Body of pancreas (tissue), 4 donors: ENCODE data around the gene RPN2. TPM values are rescaled to one million over a fixed set of nuclear protein-coding genes. Genes with fewer than 3 reads are reported as not detected.

Source experiments
- ATAC-seq: fragments of 150-250 bp; one replicate; pipeline ENCODE4 v1.9.1; 2016
- DNase-seq, 4 donors: peaks; one replicate each; pipeline ENCODE4 v3.0.0-alpha.2; 2019
- H3K27ac ChIP-seq, 4 donors: fragments of 200-600 bp; sonication (generic); 1 replicate in 3 of 4; 2 replicates in 1 of 4; pipeline versions ENCODE4 v1.5.1 to v1.6.1; 2016 to 2019; ENCODE audit warnings: mild to moderate bottlenecking in 1 of 4, mixed read lengths in 1 of 4, moderate library complexity in 1 of 4
- H3K27me3 ChIP-seq, 2 donors: fragments of 200-600 bp; sonication (generic); one replicate each; pipeline ENCODE4 v1.6.0; 2016; ENCODE audit warnings: mild to moderate bottlenecking in 1 of 2
- H3K36me3 ChIP-seq, 2 donors: fragments of 200-600 bp; sonication (generic); replicated peaks in 1 of 2; 2 replicates each; pipeline ENCODE4 v1.5.1; 2016; ENCODE audit warnings: low read depth in 2 of 2; ENCODE audit not compliant: insufficient read depth in 1 of 2
- H3K4me1 ChIP-seq: fragments of 200-600 bp; sonication (generic); one replicate; pipeline ENCODE4 v1.6.0; 2016
- H3K4me3 ChIP-seq, 2 donors: fragments of 200-600 bp; sonication (generic); 1 replicate in 1 of 2; 2 replicates in 1 of 2; pipeline ENCODE4 v1.5.1; 2016 to 2019
- H3K9me3 ChIP-seq, 3 donors: fragments of 200-600 bp; sonication (generic); 1 replicate in 2 of 3; 2 replicates in 1 of 3; pipeline ENCODE4 v1.5.1; 2016
- CTCF ChIP-seq, 7 experiments: fragments of 450-650 bp in 4 of 7; fragments of 200-600 bp in 3 of 7; sonication (generic) in 3 of 7; IDR thresholded peaks; one replicate each; pipeline ENCODE4 v1.5.1; 2016 to 2019; ENCODE audit warnings: antibody characterized with exemption in 7 of 7
- POLR2A ChIP-seq, 3 donors: fragments of 450-650 bp; IDR thresholded peaks; one replicate each; pipeline ENCODE4 v1.6.1; 2016; ENCODE audit warnings: antibody characterized with exemption in 3 of 3, mild to moderate bottlenecking in 2 of 3
- WGBS, 2 donors: methylation state at CpG; one replicate each; pipeline ENCODE4 v1.1.5; 2017; 5-methylcytosine and 5-hydroxymethylcytosine counted together
- intact Hi-C: fragments of 100-400 bp; cut with DNase I; formaldehyde crosslinking; loops from one replicate; pipeline ENCODE4 v1.15.1; 2023
- total RNA-seq, 2 donors: library from RNA; depleted of rRNA; stranded (reverse); fragments of >200 nt; gene quantifications; one replicate each; pipeline ENCODE4 v1.1.0, GENCODE V29; 2016

RPN2 gene
- total RNA-seq, 2 donors from 2014 or later, result 70.0 to 111 TPM

- TF ChIP-seq CTCF (IDR thresholded peaks at IDR 0.05) (no peak), POLR2A (IDR thresholded peaks at IDR 0.05) (no peak)
- Histone ChIP-seq H3K27ac (no peak overlapping the region), H3K4me3 (no peak overlapping the region), H3K36me3 (peaks cover 0 to 5% of the 10 kb centered on the region in 2 donors), H3K4me1 (peaks cover 61% of the 10 kb centered on the region), H3K9me3 (no peaks in the 10 kb centered on the region), H3K27me3 (no peaks in the 10 kb centered on the region)
- intact Hi-C loops, result no loop called here
- ATAC-seq (no peak), DNase-seq (no peak)
- WGBS, 2 donors, result 49 to 51% methylated on average over 9 of the region's 9 CpGs
These were observed 11.4 kb downstream of the RPN2 start for GRCh38 chr20:37190354-37191112.

GRCh38 chr20:37192137-37192854, 13.2 kb downstream of the RPN2 start:
- peak overlapping the region in 3 of 4 donors; percentile 22 to 40 (median 28) for H3K27ac ChIP-seq
- intact Hi-C loops, result no loop called here
- H3K4me1 ChIP-seq, result peaks cover 66% of the 10 kb centered on the region
- H3K36me3 ChIP-seq, result no peaks in the 10 kb centered on the region
- H3K9me3 ChIP-seq, result no peaks in the 10 kb centered on the region
- WGBS, 2 donors, result 16 to 24% methylated on average over 4 to 5 of the region's 5 CpGs
- no peaks in the 10 kb centered on the region for H3K27me3 ChIP-seq
- DNase-seq (peak; percentile 94 to 97 (median 94)), ATAC-seq (peak; percentile 97)
- H3K4me3 ChIP-seq, result no peak overlapping the region
- TF ChIP-seq CTCF (IDR thresholded peaks at IDR 0.05) (peak; percentile 83 to 95 (median 93)), POLR2A (IDR thresholded peaks at IDR 0.05) (no peak)

GRCh38 chr20:37193226-37193625, 14.1 kb downstream of the RPN2 start:
- TF ChIP-seq POLR2A (IDR thresholded peaks at IDR 0.05) (no peak), CTCF (IDR thresholded peaks at IDR 0.05) (no peak)
- 83 to 85% methylated on average over 3 of the region's 3 CpGs for WGBS, 2 donors
- no peaks in the 10 kb centered on the region for H3K36me3 ChIP-seq
- H3K27ac ChIP-seq, result peak overlapping the region in 1 of 4 donors; percentile 22
- H3K27me3 ChIP-seq, result no peaks in the 10 kb centered on the region
- intact Hi-C loops, result no loop called here
- DNase-seq (peak in 1 of 4 donors; percentile 0), ATAC-seq (no peak)
- no peak overlapping the region for H3K4me3 ChIP-seq
- peaks cover 64% of the 10 kb centered on the region for H3K4me1 ChIP-seq
- H3K9me3 ChIP-seq, result no peaks in the 10 kb centered on the region

GRCh38 chr20:37193821-37194220, 14.7 kb downstream of the RPN2 start:
- DNase-seq (peak in 1 of 4 donors; percentile 6), ATAC-seq (no peak)
- TF ChIP-seq CTCF (IDR thresholded peaks at IDR 0.05), result no peak
- no peak for TF ChIP-seq POLR2A (IDR thresholded peaks at IDR 0.05)
- no peak overlapping the region for H3K4me3 ChIP-seq
- H3K27me3 ChIP-seq, result no peaks in the 10 kb centered on the region
- H3K36me3 ChIP-seq, result no peaks in the 10 kb centered on the region
- peaks cover 58% of the 10 kb centered on the region for H3K4me1 ChIP-seq
- H3K27ac ChIP-seq, result no peak overlapping the region
- H3K9me3 ChIP-seq, result no peaks in the 10 kb centered on the region
- 91 to 93% methylated on average over 6 to 8 of the region's 8 CpGs for WGBS, 2 donors
- intact Hi-C loops, result no loop called here
